K562 (cell line): ENCODE results near the gene HOXB6. TPM values are rescaled to one million over a fixed set of nuclear protein-coding genes. Genes with fewer than 3 reads are reported as not detected.

Experiments
- DACH1 ChIP-seq: fragments of 450-650 bp; IDR thresholded peaks from 2 replicates; pipeline ENCODE4 v1.6.1; 2018; ENCODE audit not compliant: partially characterized antibody
- EP400 ChIP-seq: fragments of 450-650 bp; IDR thresholded peaks from 2 replicates; pipeline ENCODE4 v1.6.1; 2017; ENCODE audit warnings: antibody characterized with exemption, mild to moderate bottlenecking, moderate library complexity
- GATAD2B ChIP-seq: fragments of 450-650 bp; IDR thresholded peaks from 2 replicates; pipeline ENCODE4 v1.6.1; 2017; ENCODE audit warnings: mild to moderate bottlenecking, borderline replicate concordance
- MCM5 ChIP-seq: fragments of 450-650 bp; IDR thresholded peaks from 2 replicates; pipeline ENCODE4 v1.6.1; 2016; ENCODE audit warnings: low read depth
- POLR2AphosphoS2 ChIP-seq: IDR thresholded peaks from 2 replicates; pipeline ENCODE4 v1.6.1; 2012; ENCODE audit warnings: low read length, improper control_type of control experiment
- RCOR1 ChIP-seq, 2 experiments: IDR thresholded peaks; 2 replicates each; pipeline ENCODE4 v1.6.1; 2012; ENCODE audit warnings: low read depth in 2 of 2, low read length in 2 of 2, borderline replicate concordance in 1 of 2, improper control_type of control experiment in 1 of 2
- SMC3 ChIP-seq: conservative IDR thresholded peaks from 2 replicates; pipeline ENCODE4 v1.6.1; 2011; ENCODE audit warnings: low read depth, low read length, improper control_type of control experiment; ENCODE audit not compliant: insufficient read depth
- STAT5A ChIP-seq: IDR thresholded peaks from 2 replicates; pipeline ENCODE4 v1.6.1; 2012; ENCODE audit warnings: low read length, inconsistent platforms, borderline replicate concordance
- TBP ChIP-seq: optimal IDR thresholded peaks from 2 replicates; pipeline ENCODE3; 2011; ENCODE audit warnings: low read depth, low read length, improper control_type of control experiment
- ZKSCAN3 ChIP-seq: fragments of 250-450 bp; sonication (Bioruptor Pico); IDR thresholded peaks from 2 replicates; pipeline ENCODE4 v1.4.0; 2020
- ZNF212 ChIP-seq: fragments of 450-650 bp; formaldehyde crosslinking; IDR thresholded peaks from 2 replicates; pipeline ENCODE4 v1.4.0; 2020; ENCODE audit warnings: mild to moderate bottlenecking
- ZNF778 ChIP-seq: fragments of 450-650 bp; formaldehyde crosslinking; IDR thresholded peaks from 2 replicates; pipeline ENCODE4 v1.4.0; 2020; ENCODE audit warnings: mild to moderate bottlenecking, moderate library complexity
- polyA plus RNA-seq, 8 experiments: library from polyadenylated mRNA; depleted of rRNA in 4 of 8; stranded (reverse) in 5 of 8; unstranded in 3 of 8; fragments of >200 nt; fragmentation: Nextera tagmentation in 2 of 8; fragmentation: Illumina TruSeq in 1 of 8; extraction: Ambion mirVana in 2 of 8; extraction: Trizol in 1 of 8; gene quantifications; 2 replicates each; pipeline versions ENCODE4 v1.2.1 to v1.2.3, GENCODE V29; 2011 to 2014; ENCODE audit warnings: inconsistent platforms in 1 of 8, missing spikeins in 1 of 8
- total RNA-seq, 7 experiments: library from RNA; depleted of rRNA in 6 of 7; stranded (reverse); fragments of >200 nt in 6 of 7; fragmentation: Illumina TruSeq in 2 of 7; extraction: Trizol in 2 of 7; gene quantifications; 2 replicates each; pipeline versions ENCODE4 v1.2.1 to v1.2.3, GENCODE V29; 2011 to 2021; ENCODE audit warnings: low replicate concordance in 1 of 7
- TF ChIP-seq, protein P1 (sequence below), 2 experiments: fragments of 450-650 bp; formaldehyde crosslinking in 1 of 2; IDR thresholded peaks; 2 replicates each; pipeline versions ENCODE4 v1.4.0 to v1.6.1; 2014 to 2020; ENCODE audit warnings: mild to moderate bottlenecking in 2 of 2, borderline replicate concordance in 1 of 2, low read depth in 1 of 2
- TF ChIP-seq, protein P2 (sequence below), 3 experiments: IDR thresholded peaks in 2 of 3; conservative IDR thresholded peaks in 1 of 3; 2 replicates each; pipeline ENCODE4 v1.5.1; 2011 to 2012; ENCODE audit warnings: low read length in 3 of 3, mild to moderate bottlenecking in 3 of 3, control low read depth in 2 of 3, improper control_type of control experiment in 1 of 3, inconsistent platforms in 1 of 3, low read depth in 1 of 3, mixed read lengths in 1 of 3, moderate library complexity in 1 of 3; ENCODE audit not compliant: insufficient read depth in 2 of 3
- TF ChIP-seq, protein P3 (sequence below): sonication (generic); formaldehyde crosslinking; IDR thresholded peaks from 2 replicates; pipeline ENCODE4 v1.8.0; 2022; ENCODE audit warnings: missing genetic modification reagents, mild to moderate bottlenecking, moderate library complexity, borderline replicate concordance
- TF ChIP-seq, protein P4 (sequence below): IDR thresholded peaks from 2 replicates; pipeline ENCODE4 v1.6.1; 2014; ENCODE audit warnings: antibody characterized with exemption

The HOXB6 gene
- total and polyA plus RNA-seq, 9 of the 15 experiments (the other 6 are each of a cell fraction or from before 2014, with no cell fraction given), result 1.2 to 14.8 (median 4.9) TPM

DNA sequence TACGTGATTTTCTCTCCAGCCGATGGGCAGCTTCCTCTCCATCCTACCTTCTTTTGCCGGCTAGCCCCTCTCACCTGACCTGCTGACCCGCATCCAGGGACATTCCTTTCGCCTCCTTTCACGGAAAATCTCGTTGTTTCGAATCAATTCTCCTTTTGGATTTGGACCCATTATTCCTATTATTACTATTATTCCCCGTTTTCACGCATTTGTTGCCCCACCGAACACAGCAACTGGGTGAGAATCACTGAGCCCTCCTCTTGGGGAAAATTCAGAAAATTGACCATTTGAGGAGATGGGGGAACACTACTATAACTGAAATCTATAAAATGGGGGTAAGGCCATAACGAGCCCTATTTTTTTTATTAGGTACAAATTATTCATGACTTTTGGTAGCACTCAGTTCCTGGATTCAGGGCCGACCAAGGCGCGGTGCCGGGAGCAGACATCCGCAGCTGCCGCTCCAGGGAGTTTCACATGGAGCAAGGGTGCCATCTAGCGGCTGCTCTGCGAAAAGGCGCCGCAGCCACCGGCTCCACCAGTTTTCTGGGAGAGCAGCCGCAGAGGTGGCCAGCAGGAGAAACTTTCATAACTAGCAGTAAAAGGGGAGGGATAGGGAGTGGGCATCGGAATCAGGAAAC is 13.6 kb upstream of the HOXB6 start (continued):
- TF ChIP-seq, protein P1, sequence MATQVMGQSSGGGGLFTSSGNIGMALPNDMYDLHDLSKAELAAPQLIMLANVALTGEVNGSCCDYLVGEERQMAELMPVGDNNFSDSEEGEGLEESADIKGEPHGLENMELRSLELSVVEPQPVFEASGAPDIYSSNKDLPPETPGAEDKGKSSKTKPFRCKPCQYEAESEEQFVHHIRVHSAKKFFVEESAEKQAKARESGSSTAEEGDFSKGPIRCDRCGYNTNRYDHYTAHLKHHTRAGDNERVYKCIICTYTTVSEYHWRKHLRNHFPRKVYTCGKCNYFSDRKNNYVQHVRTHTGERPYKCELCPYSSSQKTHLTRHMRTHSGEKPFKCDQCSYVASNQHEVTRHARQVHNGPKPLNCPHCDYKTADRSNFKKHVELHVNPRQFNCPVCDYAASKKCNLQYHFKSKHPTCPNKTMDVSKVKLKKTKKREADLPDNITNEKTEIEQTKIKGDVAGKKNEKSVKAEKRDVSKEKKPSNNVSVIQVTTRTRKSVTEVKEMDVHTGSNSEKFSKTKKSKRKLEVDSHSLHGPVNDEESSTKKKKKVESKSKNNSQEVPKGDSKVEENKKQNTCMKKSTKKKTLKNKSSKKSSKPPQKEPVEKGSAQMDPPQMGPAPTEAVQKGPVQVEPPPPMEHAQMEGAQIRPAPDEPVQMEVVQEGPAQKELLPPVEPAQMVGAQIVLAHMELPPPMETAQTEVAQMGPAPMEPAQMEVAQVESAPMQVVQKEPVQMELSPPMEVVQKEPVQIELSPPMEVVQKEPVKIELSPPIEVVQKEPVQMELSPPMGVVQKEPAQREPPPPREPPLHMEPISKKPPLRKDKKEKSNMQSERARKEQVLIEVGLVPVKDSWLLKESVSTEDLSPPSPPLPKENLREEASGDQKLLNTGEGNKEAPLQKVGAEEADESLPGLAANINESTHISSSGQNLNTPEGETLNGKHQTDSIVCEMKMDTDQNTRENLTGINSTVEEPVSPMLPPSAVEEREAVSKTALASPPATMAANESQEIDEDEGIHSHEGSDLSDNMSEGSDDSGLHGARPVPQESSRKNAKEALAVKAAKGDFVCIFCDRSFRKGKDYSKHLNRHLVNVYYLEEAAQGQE (IDR thresholded peaks at IDR 0.05; ENCODE audit: borderline replicate concordance), result peak; percentile 90
- TF ChIP-seq, protein P1 (CRISPR knock-in tag; IDR thresholded peaks at IDR 0.05; ENCODE audit: low read depth), result no peak
- TF ChIP-seq ZNF778 (CRISPR knock-in tag), result no peak
- peak; percentile 80; the same call in 1 of the 2 replicates for TF ChIP-seq POLR2AphosphoS2
- no peak for TF ChIP-seq STAT5A
- TF ChIP-seq DACH1, result no peak
- no peak for TF ChIP-seq ZKSCAN3 (CRISPR knock-in tag)
- peak; percentile 7; the same call in 1 of the 2 replicates for TF ChIP-seq EP400
- TF ChIP-seq, protein P2, sequence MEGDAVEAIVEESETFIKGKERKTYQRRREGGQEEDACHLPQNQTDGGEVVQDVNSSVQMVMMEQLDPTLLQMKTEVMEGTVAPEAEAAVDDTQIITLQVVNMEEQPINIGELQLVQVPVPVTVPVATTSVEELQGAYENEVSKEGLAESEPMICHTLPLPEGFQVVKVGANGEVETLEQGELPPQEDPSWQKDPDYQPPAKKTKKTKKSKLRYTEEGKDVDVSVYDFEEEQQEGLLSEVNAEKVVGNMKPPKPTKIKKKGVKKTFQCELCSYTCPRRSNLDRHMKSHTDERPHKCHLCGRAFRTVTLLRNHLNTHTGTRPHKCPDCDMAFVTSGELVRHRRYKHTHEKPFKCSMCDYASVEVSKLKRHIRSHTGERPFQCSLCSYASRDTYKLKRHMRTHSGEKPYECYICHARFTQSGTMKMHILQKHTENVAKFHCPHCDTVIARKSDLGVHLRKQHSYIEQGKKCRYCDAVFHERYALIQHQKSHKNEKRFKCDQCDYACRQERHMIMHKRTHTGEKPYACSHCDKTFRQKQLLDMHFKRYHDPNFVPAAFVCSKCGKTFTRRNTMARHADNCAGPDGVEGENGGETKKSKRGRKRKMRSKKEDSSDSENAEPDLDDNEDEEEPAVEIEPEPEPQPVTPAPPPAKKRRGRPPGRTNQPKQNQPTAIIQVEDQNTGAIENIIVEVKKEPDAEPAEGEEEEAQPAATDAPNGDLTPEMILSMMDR (IDR thresholded peaks at IDR 0.05 in 2 of 3, conservative IDR thresholded peaks at IDR 0.05 in 1 of 3; ENCODE audit: insufficient read depth in 2 of 3, low read depth in 1 of 3, low read length in 3 of 3), result peak; percentile 96 to 97 (median 96)
- no peak for TF ChIP-seq ZNF212 (CRISPR knock-in tag)
- peak; percentile 90 for TF ChIP-seq SMC3
- TF ChIP-seq, protein P3, sequence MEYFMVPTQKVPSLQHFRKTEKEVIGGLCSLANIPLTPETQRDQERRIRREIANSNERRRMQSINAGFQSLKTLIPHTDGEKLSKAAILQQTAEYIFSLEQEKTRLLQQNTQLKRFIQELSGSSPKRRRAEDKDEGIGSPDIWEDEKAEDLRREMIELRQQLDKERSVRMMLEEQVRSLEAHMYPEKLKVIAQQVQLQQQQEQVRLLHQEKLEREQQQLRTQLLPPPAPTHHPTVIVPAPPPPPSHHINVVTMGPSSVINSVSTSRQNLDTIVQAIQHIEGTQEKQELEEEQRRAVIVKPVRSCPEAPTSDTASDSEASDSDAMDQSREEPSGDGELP, result peak; percentile 79
- peak; percentile 32 for TF ChIP-seq TBP
- peak; percentile 31 for TF ChIP-seq GATAD2B
- TF ChIP-seq, protein P4, sequence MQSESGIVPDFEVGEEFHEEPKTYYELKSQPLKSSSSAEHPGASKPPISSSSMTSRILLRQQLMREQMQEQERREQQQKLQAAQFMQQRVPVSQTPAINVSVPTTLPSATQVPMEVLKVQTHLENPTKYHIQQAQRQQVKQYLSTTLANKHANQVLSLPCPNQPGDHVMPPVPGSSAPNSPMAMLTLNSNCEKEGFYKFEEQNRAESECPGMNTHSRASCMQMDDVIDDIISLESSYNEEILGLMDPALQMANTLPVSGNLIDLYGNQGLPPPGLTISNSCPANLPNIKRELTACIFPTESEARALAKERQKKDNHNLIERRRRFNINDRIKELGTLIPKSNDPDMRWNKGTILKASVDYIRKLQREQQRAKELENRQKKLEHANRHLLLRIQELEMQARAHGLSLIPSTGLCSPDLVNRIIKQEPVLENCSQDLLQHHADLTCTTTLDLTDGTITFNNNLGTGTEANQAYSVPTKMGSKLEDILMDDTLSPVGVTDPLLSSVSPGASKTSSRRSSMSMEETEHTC, result no peak
- TF ChIP-seq RCOR1 (IDR thresholded peaks at IDR 0.05; ENCODE audit: borderline replicate concordance in 1 of 2, low read depth in 2 of 2, low read length in 2 of 2), result peak in 1 of 2 experiments; percentile 27; a peak in 1 of 4 replicates
- TF ChIP-seq MCM5, result no peak
